ENCODE data around the gene TMUB1. TPM values are rescaled to one million over a fixed set of nuclear protein-coding genes. Genes with fewer than 3 reads are reported as not detected.
A peak's percentile ranks its signal among the peaks of the same experiment; 100 is the strongest.

Gene TMUB1
- total and polyA plus RNA-seq, 9 of the 15 experiments (the other 6 are each of a cell fraction or from before 2014, with no cell fraction given), result 0.14 to 241 (median 74.1) TPM

DNA sequence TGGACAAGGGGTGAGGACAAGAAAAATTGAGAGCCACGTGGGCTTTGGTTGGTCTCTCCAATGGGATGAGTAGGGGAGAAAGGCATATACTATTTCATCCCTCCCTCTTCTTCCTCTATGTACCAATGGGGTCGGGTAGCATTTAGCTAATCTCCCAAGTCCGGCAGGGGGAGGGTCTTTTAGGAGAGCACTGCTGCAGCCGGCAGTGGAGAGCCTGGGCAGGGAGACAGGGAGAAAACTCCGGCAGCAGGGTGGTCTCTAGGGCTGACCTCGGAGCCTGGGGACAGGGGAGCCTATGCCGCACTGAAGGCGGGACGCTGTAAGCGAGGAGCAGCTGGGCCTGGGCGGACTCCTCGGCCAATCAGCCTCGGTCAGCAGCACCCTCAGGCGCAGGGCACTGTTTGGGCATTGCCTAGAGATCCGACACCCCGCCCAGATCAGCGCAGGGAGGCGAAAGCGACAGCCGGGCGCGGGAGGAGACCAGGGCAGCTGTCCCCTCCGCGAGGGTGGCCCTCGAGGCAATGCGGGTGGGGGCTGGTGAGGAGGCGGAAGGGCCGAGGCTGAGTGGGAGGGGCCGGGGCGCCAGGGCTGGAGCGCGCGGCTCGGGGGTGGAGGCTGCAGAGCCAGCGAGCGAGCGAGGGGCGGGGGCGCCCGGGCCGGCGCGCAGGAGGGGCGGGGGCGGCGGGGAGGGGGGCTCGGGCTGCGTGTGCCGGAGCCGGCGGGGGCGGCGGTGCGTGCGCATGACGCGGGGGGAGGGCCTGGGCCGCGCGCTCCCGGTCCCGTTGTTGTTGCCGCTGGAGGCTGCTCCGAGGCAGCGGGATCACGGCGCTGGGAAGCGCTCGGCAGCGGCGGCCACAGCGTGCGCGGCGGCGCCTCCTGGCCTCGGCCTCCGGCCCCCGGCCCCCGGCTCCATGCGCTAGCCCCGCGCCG is 2.7 kb upstream of the TMUB1 start, which contains the start of gene AGAP3 (continued):
- TF ChIP-seq, protein P1, sequence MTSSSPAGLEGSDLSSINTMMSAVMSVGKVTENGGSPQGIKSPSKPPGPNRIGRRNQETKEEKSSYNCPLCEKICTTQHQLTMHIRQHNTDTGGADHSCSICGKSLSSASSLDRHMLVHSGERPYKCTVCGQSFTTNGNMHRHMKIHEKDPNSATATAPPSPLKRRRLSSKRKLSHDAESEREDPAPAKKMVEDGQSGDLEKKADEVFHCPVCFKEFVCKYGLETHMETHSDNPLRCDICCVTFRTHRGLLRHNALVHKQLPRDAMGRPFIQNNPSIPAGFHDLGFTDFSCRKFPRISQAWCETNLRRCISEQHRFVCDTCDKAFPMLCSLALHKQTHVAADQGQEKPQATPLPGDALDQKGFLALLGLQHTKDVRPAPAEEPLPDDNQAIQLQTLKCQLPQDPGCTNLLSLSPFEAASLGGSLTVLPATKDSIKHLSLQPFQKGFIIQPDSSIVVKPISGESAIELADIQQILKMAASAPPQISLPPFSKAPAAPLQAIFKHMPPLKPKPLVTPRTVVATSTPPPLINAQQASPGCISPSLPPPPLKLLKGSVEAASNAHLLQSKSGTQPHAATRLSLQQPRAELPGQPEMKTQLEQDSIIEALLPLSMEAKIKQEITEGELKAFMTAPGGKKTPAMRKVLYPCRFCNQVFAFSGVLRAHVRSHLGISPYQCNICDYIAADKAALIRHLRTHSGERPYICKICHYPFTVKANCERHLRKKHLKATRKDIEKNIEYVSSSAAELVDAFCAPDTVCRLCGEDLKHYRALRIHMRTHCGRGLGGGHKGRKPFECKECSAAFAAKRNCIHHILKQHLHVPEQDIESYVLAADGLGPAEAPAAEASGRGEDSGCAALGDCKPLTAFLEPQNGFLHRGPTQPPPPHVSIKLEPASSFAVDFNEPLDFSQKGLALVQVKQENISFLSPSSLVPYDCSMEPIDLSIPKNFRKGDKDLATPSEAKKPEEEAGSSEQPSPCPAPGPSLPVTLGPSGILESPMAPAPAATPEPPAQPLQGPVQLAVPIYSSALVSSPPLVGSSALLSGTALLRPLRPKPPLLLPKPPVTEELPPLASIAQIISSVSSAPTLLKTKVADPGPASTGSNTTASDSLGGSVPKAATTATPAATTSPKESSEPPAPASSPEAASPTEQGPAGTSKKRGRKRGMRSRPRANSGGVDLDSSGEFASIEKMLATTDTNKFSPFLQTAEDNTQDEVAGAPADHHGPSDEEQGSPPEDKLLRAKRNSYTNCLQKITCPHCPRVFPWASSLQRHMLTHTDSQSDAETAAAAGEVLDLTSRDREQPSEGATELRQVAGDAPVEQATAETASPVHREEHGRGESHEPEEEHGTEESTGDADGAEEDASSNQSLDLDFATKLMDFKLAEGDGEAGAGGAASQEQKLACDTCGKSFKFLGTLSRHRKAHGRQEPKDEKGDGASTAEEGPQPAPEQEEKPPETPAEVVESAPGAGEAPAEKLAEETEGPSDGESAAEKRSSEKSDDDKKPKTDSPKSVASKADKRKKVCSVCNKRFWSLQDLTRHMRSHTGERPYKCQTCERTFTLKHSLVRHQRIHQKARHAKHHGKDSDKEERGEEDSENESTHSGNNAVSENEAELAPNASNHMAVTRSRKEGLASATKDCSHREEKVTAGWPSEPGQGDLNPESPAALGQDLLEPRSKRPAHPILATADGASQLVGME (CRISPR knock-in tag; IDR thresholded peaks at IDR 0.05), result peak; percentile 20; the same call in 1 of the 2 replicates
- TF ChIP-seq, protein P2, sequence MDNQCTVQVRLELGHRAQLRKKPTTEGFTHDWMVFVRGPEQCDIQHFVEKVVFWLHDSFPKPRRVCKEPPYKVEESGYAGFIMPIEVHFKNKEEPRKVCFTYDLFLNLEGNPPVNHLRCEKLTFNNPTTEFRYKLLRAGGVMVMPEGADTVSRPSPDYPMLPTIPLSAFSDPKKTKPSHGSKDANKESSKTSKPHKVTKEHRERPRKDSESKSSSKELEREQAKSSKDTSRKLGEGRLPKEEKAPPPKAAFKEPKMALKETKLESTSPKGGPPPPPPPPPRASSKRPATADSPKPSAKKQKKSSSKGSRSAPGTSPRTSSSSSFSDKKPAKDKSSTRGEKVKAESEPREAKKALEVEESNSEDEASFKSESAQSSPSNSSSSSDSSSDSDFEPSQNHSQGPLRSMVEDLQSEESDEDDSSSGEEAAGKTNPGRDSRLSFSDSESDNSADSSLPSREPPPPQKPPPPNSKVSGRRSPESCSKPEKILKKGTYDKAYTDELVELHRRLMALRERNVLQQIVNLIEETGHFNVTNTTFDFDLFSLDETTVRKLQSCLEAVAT (IDR thresholded peaks at IDR 0.05), result peak in 1 of 2 experiments; percentile 51; a peak in 1 of 4 replicates
- TF ChIP-seq ZNF766 (CRISPR knock-in tag; conservative IDR thresholded peaks at IDR 0.05) (peak; percentile 64), ATF1 (CRISPR knock-in tag; IDR thresholded peaks at IDR 0.05) (no peak), ATF1 (tag; IDR thresholded peaks at IDR 0.05) (peak; percentile 56; the same call in 1 of the 2 replicates), HNRNPL (IDR thresholded peaks at IDR 0.05; ENCODE audit: low read depth, low read length) (peak; percentile 94), PHB (CRISPR knock-in tag; IDR thresholded peaks at IDR 0.05) (peak; percentile 90), NEUROD1 (IDR thresholded peaks at IDR 0.05; ENCODE audit: borderline replicate concordance, low read depth, low read length, partially characterized antibody) (peak; percentile 58)
- TF ChIP-seq, protein P3, sequence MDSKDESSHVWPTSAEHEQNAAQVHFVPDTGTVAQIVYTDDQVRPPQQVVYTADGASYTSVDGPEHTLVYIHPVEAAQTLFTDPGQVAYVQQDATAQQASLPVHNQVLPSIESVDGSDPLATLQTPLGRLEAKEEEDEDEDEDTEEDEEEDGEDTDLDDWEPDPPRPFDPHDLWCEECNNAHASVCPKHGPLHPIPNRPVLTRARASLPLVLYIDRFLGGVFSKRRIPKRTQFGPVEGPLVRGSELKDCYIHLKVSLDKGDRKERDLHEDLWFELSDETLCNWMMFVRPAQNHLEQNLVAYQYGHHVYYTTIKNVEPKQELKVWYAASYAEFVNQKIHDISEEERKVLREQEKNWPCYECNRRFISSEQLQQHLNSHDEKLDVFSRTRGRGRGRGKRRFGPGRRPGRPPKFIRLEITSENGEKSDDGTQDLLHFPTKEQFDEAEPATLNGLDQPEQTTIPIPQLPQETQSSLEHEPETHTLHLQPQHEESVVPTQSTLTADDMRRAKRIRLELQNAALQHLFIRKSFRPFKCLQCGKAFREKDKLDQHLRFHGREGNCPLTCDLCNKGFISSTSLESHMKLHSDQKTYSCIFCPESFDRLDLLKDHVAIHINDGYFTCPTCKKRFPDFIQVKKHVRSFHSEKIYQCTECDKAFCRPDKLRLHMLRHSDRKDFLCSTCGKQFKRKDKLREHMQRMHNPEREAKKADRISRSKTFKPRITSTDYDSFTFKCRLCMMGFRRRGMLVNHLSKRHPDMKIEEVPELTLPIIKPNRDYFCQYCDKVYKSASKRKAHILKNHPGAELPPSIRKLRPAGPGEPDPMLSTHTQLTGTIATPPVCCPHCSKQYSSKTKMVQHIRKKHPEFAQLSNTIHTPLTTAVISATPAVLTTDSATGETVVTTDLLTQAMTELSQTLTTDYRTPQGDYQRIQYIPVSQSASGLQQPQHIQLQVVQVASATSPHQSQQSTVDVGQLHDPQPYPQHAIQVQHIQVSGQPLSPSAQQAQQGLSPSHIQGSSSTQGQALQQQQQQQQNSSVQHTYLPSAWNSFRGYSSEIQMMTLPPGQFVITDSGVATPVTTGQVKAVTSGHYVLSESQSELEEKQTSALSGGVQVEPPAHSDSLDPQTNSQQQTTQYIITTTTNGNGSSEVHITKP (IDR thresholded peaks at IDR 0.05; ENCODE audit: partially characterized antibody), result peak; percentile 6

Data from K562 (cell line).